Caco-2 (cell line): ENCODE data around the gene TRAF3. TPM values are rescaled to one million over a fixed set of nuclear protein-coding genes. Genes with fewer than 3 reads are reported as not detected.

ENCODE experiments used
- BruUV-seq: library from RNA; stranded (reverse); fragments of 400-500 nt; replicated peaks from 2 replicates; lab custom pipeline; 2021; lab: Mats Ljungman, UMichigan
- CTCF ChIA-PET: fragments of 300-600 bp; sonication (Branson Sonifier 250); formaldehyde crosslinking; loops from one replicate; lab custom pipeline; 2022; ENCODE audit warnings: antibody characterized with exemption; lab: Charles Lee
- POLR2A ChIA-PET: fragments of 300-600 bp; sonication (Branson Sonifier 250); formaldehyde crosslinking; loops from one replicate; lab custom pipeline; 2022; ENCODE audit warnings: antibody characterized with exemption; lab: Charles Lee
- DNase-seq, 2 experiments: peaks; one replicate each; pipeline versions ENCODE4 v3.0.0 to v3.0.0-alpha.2; 2020 to 2022
- H3K27me3 ChIP-seq: replicated peaks from 2 replicates; pipeline ENCODE4 v1.6.0; 2011; ENCODE audit warnings: low read length; ENCODE audit not compliant: control insufficient read depth, insufficient read depth
- H3K36me3 ChIP-seq: 2 replicates; pipeline ENCODE4 v1.5.1; 2011; ENCODE audit warnings: low read length; ENCODE audit not compliant: control insufficient read depth, insufficient read depth
- H3K4me1 ChIP-seq: fragments of 250-450 bp; sonication (Bioruptor Pico); 2 replicates; pipeline ENCODE4 v1.5.1; 2020; ENCODE audit warnings: mild to moderate bottlenecking
- H3K4me3 ChIP-seq: 2 replicates; pipeline ENCODE4 v1.5.1; 2011; ENCODE audit warnings: low read depth, mild to moderate bottlenecking, control low read depth, low read length
- H3K9me3 ChIP-seq: fragments of 250-450 bp; sonication (Bioruptor Pico); 2 replicates; pipeline ENCODE4 v1.5.1; 2020; ENCODE audit warnings: mild to moderate bottlenecking, moderate library complexity
- H3K27ac Mint-ChIP-seq: one replicate; pipeline ENCODE4 v1.8.0; 2022; ENCODE audit warnings: mixed read lengths; ENCODE audit not compliant: unreplicated experiment
- H3K27me3 Mint-ChIP-seq: one replicate; pipeline ENCODE4 v1.8.0; 2022; ENCODE audit warnings: mixed read lengths; ENCODE audit not compliant: insufficient read depth, unreplicated experiment
- H3K36me3 Mint-ChIP-seq: one replicate; pipeline ENCODE4 v1.8.0; 2022; ENCODE audit warnings: mild to moderate bottlenecking, mixed read lengths; ENCODE audit not compliant: insufficient read depth, unreplicated experiment
- H3K4me1 Mint-ChIP-seq: one replicate; pipeline ENCODE4 v1.8.0; 2022; ENCODE audit warnings: low read depth, mixed read lengths; ENCODE audit not compliant: unreplicated experiment
- H3K4me3 Mint-ChIP-seq: one replicate; pipeline ENCODE4 v1.8.0; 2022; ENCODE audit warnings: mild to moderate bottlenecking, moderate library complexity, mixed read lengths; ENCODE audit not compliant: unreplicated experiment
- H3K9me3 Mint-ChIP-seq: one replicate; pipeline ENCODE4 v1.8.0; 2022; ENCODE audit warnings: mixed read lengths; ENCODE audit not compliant: unreplicated experiment
- intact Hi-C: fragments of 100-400 bp; cut with micrococcal nuclease; formaldehyde crosslinking; loops from one replicate; pipeline ENCODE4 v1.10.0; 2022; ENCODE audit not compliant: unreplicated experiment
- total RNA-seq: library from RNA; stranded (reverse); gene quantifications from 2 replicates; pipeline ENCODE4 v1.2.3, GENCODE V29; 2022
- TF ChIP-seq, protein P1 (sequence below), 2 experiments: fragments of 200-600 bp in 1 of 2; IDR thresholded peaks; 1 replicate in 1 of 2; 2 replicates in 1 of 2; pipeline versions ENCODE4 v1.5.1 to v1.8.0; 2011 to 2022; ENCODE audit warnings: antibody characterized with exemption in 1 of 2, control low read depth in 1 of 2, inconsistent platforms in 1 of 2, low read depth in 1 of 2, low read length in 1 of 2, mild to moderate bottlenecking in 1 of 2, moderate library complexity in 1 of 2; ENCODE audit not compliant: insufficient read depth in 1 of 2, severe bottlenecking in 1 of 2, unreplicated experiment in 1 of 2

The TRAF3 gene
- total RNA-seq, 1 experiment from 2014 or later, result 16.6 TPM

DNA sequence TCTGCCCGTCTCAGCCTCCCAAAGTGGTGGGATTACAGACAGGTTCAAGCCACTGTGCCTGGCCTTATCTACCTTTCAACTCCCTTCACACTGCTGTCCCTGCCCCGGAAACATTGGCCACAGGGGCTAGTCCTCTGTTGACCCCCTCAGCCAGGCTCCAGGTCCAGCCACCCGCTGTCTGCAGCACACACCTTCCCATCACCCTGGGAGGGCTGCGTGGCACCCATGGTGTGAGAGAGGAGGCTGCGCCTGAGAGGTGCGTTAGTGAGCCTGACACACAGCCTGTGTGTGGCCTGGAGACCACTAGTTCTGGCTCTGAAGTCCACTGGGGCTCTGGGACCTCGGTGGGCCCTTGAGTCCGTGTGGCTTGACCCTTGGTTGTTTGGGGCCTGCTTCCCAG is 28.4 kb upstream of the TRAF3 start:
- H3K9me3 Mint-ChIP-seq, result no peaks in the 10 kb centered on the region
- no peak overlapping the region for H3K4me3 ChIP-seq
- H3K4me3 Mint-ChIP-seq, result no peak overlapping the region
- H3K36me3 Mint-ChIP-seq, result peaks cover 15% of the 10 kb centered on the region
- DNase-seq, result no peak
- no peaks in the 10 kb centered on the region for H3K4me1 Mint-ChIP-seq
- ChIA-PET CTCF (no interaction called here), POLR2A (no interaction called here)
- TF ChIP-seq, protein P1, sequence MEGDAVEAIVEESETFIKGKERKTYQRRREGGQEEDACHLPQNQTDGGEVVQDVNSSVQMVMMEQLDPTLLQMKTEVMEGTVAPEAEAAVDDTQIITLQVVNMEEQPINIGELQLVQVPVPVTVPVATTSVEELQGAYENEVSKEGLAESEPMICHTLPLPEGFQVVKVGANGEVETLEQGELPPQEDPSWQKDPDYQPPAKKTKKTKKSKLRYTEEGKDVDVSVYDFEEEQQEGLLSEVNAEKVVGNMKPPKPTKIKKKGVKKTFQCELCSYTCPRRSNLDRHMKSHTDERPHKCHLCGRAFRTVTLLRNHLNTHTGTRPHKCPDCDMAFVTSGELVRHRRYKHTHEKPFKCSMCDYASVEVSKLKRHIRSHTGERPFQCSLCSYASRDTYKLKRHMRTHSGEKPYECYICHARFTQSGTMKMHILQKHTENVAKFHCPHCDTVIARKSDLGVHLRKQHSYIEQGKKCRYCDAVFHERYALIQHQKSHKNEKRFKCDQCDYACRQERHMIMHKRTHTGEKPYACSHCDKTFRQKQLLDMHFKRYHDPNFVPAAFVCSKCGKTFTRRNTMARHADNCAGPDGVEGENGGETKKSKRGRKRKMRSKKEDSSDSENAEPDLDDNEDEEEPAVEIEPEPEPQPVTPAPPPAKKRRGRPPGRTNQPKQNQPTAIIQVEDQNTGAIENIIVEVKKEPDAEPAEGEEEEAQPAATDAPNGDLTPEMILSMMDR (IDR thresholded peaks at IDR 0.05; ENCODE audit: insufficient read depth in 1 of 2, low read depth in 1 of 2, low read length in 1 of 2, severe bottlenecking in 1 of 2, unreplicated experiment in 1 of 2), result no peak
- H3K9me3 ChIP-seq, result no peaks in the 10 kb centered on the region
- H3K27ac Mint-ChIP-seq, result no peak overlapping the region
- H3K4me1 ChIP-seq, result no peaks in the 10 kb centered on the region
- H3K27me3 Mint-ChIP-seq, result no peaks in the 10 kb centered on the region
- no TSS peak for BruUV-seq
- H3K36me3 ChIP-seq, result no peaks in the 10 kb centered on the region
- intact Hi-C loops, result no loop called here
- H3K27me3 ChIP-seq, result no peaks in the 10 kb centered on the region

DNA sequence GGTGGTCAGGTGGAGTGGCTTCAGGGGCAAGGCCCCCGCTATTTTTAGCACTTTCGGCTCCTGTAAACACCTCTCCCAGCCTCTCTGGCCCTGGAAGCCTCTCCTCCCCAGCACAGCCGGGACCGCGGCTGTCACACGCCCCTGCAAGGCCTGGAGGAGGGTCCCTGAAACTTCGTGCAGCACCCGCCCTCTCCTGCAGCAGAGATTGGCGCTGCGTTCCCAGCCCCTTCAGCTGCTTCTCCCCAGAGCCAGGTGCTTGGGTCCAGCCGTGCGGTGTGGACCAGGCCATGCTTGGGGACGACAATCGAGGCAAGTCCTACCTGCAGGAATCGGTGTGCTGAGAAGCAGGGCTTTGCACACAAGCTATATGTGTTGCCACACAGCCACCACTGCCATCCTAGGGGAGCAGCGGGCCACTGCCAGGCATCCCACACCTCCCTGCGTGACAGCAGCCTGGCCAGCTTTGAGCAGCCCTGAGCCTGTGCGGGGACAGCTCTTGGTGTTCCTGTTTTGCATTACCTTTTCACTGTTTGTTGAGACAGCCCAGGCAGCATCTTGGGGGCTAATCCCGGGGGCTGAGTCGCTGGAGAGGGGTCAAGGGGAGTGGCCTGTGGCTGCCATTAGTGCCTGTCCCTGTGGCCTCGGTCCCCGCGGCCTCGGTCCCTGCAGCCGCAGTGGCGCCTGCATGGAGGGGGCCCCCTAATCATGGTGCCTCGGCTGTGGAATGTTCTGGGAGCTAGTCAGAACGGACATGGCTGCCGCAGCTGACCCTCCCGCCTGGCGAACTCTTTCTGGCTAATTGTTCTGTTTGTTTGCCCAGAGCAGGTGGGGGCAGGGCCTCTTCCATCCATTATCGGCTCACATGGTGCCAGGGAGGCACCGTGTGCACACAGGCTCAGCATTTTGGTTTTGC is 27.6 kb upstream of the TRAF3 start:
- H3K27ac Mint-ChIP-seq, result no peak overlapping the region
- TF ChIP-seq, protein P1 (IDR thresholded peaks at IDR 0.05; ENCODE audit: insufficient read depth in 1 of 2, low read depth in 1 of 2, low read length in 1 of 2, severe bottlenecking in 1 of 2, unreplicated experiment in 1 of 2), result no peak
- intact Hi-C loops, result no loop called here
- no peaks in the 10 kb centered on the region for H3K27me3 Mint-ChIP-seq
- H3K4me1 ChIP-seq, result no peaks in the 10 kb centered on the region
- H3K4me3 ChIP-seq, result no peak overlapping the region
- CTCF ChIA-PET, result interaction anchor here (1.7 kb wide), 1 partner anchor 55 kb away, joined by 4 read pairs; no protein-coding TSS in a partner anchor
- no peaks in the 10 kb centered on the region for H3K27me3 ChIP-seq
- no peaks in the 10 kb centered on the region for H3K9me3 ChIP-seq
- no TSS peak for BruUV-seq
- no peak for DNase-seq
- no peaks in the 10 kb centered on the region for H3K9me3 Mint-ChIP-seq
- no peaks in the 10 kb centered on the region for H3K36me3 ChIP-seq
- peaks cover 11% of the 10 kb centered on the region for H3K36me3 Mint-ChIP-seq
- POLR2A ChIA-PET, result no interaction called here
- H3K4me1 Mint-ChIP-seq, result no peaks in the 10 kb centered on the region
- no peak overlapping the region for H3K4me3 Mint-ChIP-seq

- H3K4me1 ChIP-seq, result no peaks in the 10 kb centered on the region
- Mint-ChIP-seq H3K27me3 (no peaks in the 10 kb centered on the region), H3K9me3 (no peaks in the 10 kb centered on the region), H3K27ac (no peak overlapping the region), H3K4me1 (no peaks in the 10 kb centered on the region), H3K4me3 (no peak overlapping the region), H3K36me3 (peaks cover 16% of the 10 kb centered on the region)
- no peaks in the 10 kb centered on the region for H3K36me3 ChIP-seq
- ChIA-PET POLR2A (no interaction called here), CTCF (interaction anchor here (1.7 kb wide), 1 partner anchor 56 kb away, joined by 4 read pairs; no protein-coding TSS in a partner anchor)
- intact Hi-C loops, result no loop called here
- no peak for DNase-seq
- no peak overlapping the region for H3K4me3 ChIP-seq
- no peaks in the 10 kb centered on the region for H3K9me3 ChIP-seq
- H3K27me3 ChIP-seq, result no peaks in the 10 kb centered on the region
- no TSS peak for BruUV-seq
- TF ChIP-seq, protein P1 (IDR thresholded peaks at IDR 0.05; ENCODE audit: insufficient read depth in 1 of 2, low read depth in 1 of 2, low read length in 1 of 2, severe bottlenecking in 1 of 2, unreplicated experiment in 1 of 2), result no peak
These were observed 26.9 kb upstream of the TRAF3 start for GRCh38 chr14:102750376-102750775.
